Measurements from ENCODE around the gene AFTPH. TPM values are rescaled to one million over a fixed set of nuclear protein-coding genes. Genes with fewer than 3 reads are reported as not detected.

The AFTPH gene
- total and polyA plus RNA-seq, 4 donors = 27.0 to 78.1 (median 35.0) TPM

DNA sequence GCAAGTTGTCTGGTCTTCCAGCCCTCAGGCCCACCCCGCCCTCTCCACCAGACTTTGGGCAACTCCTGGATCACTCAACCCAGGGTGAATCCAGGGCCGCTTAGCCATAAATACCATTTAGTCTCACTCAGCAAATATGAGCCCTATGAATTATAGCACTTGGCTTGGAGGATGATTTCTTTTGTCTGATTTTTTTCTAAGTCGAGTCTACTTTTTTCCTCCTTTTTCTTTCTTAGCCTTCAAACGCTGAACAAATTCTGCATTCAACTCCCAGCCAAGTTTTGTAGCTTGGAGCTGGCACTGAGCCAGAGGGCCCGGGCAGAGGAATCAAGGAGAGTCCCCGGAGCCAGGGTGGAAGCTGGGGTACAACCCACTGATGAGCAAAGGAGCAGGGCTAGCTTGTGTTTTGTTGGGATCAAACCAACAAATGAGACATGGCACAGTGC is 80.9 kb downstream of the AFTPH start:
- Histone ChIP-seq H3K36me3 (ENCODE audit: control insufficient read depth in 4 of 4, insufficient read depth in 4 of 4, low read length in 4 of 4) (no peaks in the 10 kb centered on the region), H3K4me3 (no peak overlapping the region), H3K27me3 (ENCODE audit: control insufficient read depth in 3 of 3, insufficient read depth in 3 of 3, low read length in 2 of 3) (no peaks in the 10 kb centered on the region), H3K27ac (ENCODE audit: low read depth in 1 of 2, low read length in 1 of 2) (no peak overlapping the region), H3K9ac (ENCODE audit: insufficient read depth in 1 of 2, low read length in 2 of 2) (peak overlapping the region in 1 of 2 donors; percentile 47), H3K4me1 (ENCODE audit: control insufficient read depth in 5 of 5, insufficient read depth in 5 of 5, low read length in 5 of 5) (peaks cover 0 to 58% (median 14%) of the 10 kb centered on the region in 5 donors), H3K9me3 (ENCODE audit: control insufficient read depth in 4 of 4, insufficient read depth in 3 of 4, low read length in 3 of 4) (no peaks in the 10 kb centered on the region)
- ATAC-seq (ENCODE audit: insufficient read depth, low FRiP score) = no peak
- 57 to 74% methylated on average over 6 of the region's 6 CpGs for WGBS, 2 donors
- DNase-seq = peak; percentile 61 to 75 (median 71)
- TF ChIP-seq, protein P1, sequence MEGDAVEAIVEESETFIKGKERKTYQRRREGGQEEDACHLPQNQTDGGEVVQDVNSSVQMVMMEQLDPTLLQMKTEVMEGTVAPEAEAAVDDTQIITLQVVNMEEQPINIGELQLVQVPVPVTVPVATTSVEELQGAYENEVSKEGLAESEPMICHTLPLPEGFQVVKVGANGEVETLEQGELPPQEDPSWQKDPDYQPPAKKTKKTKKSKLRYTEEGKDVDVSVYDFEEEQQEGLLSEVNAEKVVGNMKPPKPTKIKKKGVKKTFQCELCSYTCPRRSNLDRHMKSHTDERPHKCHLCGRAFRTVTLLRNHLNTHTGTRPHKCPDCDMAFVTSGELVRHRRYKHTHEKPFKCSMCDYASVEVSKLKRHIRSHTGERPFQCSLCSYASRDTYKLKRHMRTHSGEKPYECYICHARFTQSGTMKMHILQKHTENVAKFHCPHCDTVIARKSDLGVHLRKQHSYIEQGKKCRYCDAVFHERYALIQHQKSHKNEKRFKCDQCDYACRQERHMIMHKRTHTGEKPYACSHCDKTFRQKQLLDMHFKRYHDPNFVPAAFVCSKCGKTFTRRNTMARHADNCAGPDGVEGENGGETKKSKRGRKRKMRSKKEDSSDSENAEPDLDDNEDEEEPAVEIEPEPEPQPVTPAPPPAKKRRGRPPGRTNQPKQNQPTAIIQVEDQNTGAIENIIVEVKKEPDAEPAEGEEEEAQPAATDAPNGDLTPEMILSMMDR (IDR thresholded peaks at IDR 0.05; ENCODE audit: control extremely low read depth, extremely low read depth) = no peak

GRCh38 chr2:64605991-64606478 is 81.9 kb downstream of the AFTPH start:
- Histone ChIP-seq H3K27me3 (ENCODE audit: control insufficient read depth in 3 of 3, insufficient read depth in 3 of 3, low read length in 2 of 3) (no peaks in the 10 kb centered on the region), H3K9me3 (ENCODE audit: control insufficient read depth in 4 of 4, insufficient read depth in 3 of 4, low read length in 3 of 4) (no peaks in the 10 kb centered on the region), H3K4me3 (no peak overlapping the region), H3K36me3 (ENCODE audit: control insufficient read depth in 4 of 4, insufficient read depth in 4 of 4, low read length in 4 of 4) (no peaks in the 10 kb centered on the region), H3K4me1 (ENCODE audit: control insufficient read depth in 5 of 5, insufficient read depth in 5 of 5, low read length in 5 of 5) (peaks cover 0 to 56% (median 14%) of the 10 kb centered on the region in 5 donors), H3K27ac (ENCODE audit: low read depth in 1 of 2, low read length in 1 of 2) (no peak overlapping the region), H3K9ac (ENCODE audit: insufficient read depth in 1 of 2, low read length in 2 of 2) (no peak overlapping the region)
- DNase-seq (no peak), ATAC-seq (ENCODE audit: insufficient read depth, low FRiP score) (no peak)
- 80 to 85% methylated on average over 5 of the region's 5 CpGs for WGBS, 2 donors
- TF ChIP-seq, protein P1 (IDR thresholded peaks at IDR 0.05; ENCODE audit: control extremely low read depth, extremely low read depth) = no peak

GRCh38 chr2:64606479-64607363 is 82.6 kb downstream of the AFTPH start:
- H3K4me1 ChIP-seq (ENCODE audit: control insufficient read depth in 5 of 5, insufficient read depth in 5 of 5, low read length in 5 of 5) = peaks cover 0 to 50% (median 14%) of the 10 kb centered on the region in 5 donors
- H3K9me3 ChIP-seq (ENCODE audit: control insufficient read depth in 4 of 4, insufficient read depth in 3 of 4, low read length in 3 of 4) = no peaks in the 10 kb centered on the region
- 58 to 62% methylated on average over 21 of the region's 21 CpGs for WGBS, 2 donors
- no peak overlapping the region for H3K4me3 ChIP-seq
- TF ChIP-seq, protein P1 (IDR thresholded peaks at IDR 0.05; ENCODE audit: control extremely low read depth, extremely low read depth) = no peak
- DNase-seq (peak; percentile 82 to 91 (median 91)), ATAC-seq (ENCODE audit: insufficient read depth, low FRiP score) (peak; percentile 68)
- no peak overlapping the region for H3K9ac ChIP-seq (ENCODE audit: insufficient read depth in 1 of 2, low read length in 2 of 2)
- no peaks in the 10 kb centered on the region for H3K27me3 ChIP-seq (ENCODE audit: control insufficient read depth in 3 of 3, insufficient read depth in 3 of 3, low read length in 2 of 3)
- no peak overlapping the region for H3K27ac ChIP-seq (ENCODE audit: low read depth in 1 of 2, low read length in 1 of 2)
- H3K36me3 ChIP-seq (ENCODE audit: control insufficient read depth in 4 of 4, insufficient read depth in 4 of 4, low read length in 4 of 4) = no peaks in the 10 kb centered on the region
